Stimulated activated CD4-positive, alpha-beta T cell treated with anti-CD3 and anti-CD28 coated beads, TNF-alpha, amount 100 ng/mL, for 4 hours (primary cell): Measurements from ENCODE around the gene GPR146.
A peak's percentile ranks its signal among the peaks of the same experiment; 100 is the strongest.

ENCODE experiments used
- DNase-seq, 3 experiments: peaks; one replicate each; pipeline ENCODE4 v3.0.0-alpha.2; 2020; ENCODE audit warnings: low read depth in 3 of 3

GPR146 gene

GRCh38 chr7:1043552-1044188 is 676 bp upstream of the GPR146 start:
- DNase-seq, result no peak

- no peak for DNase-seq
Observed at GRCh38 chr7:1045069-1046063, 1.0 kb downstream of the GPR146 start.

GRCh38 chr7:1046722-1047679 is 2.7 kb downstream of the GPR146 start:
- peak in 1 of 3 experiments; percentile 20 for DNase-seq

- no peak for DNase-seq
Observed at GRCh38 chr7:1049006-1049741, 4.8 kb downstream of the GPR146 start.

- DNase-seq, result no peak
Observed at GRCh38 chr7:1049801-1050200, 5.5 kb downstream of the GPR146 start.

- no peak for DNase-seq
Observed at GRCh38 chr7:1050254-1050906, 6.0 kb downstream of the GPR146 start.

- no peak for DNase-seq
Observed at GRCh38 chr7:1050956-1051690, 6.8 kb downstream of the GPR146 start.

- DNase-seq, result no peak
Observed at GRCh38 chr7:1052031-1052818, 7.9 kb downstream of the GPR146 start.

- no peak for DNase-seq
Observed at GRCh38 chr7:1053002-1053411, 8.7 kb downstream of the GPR146 start.

GRCh38 chr7:1053816-1054370 is 9.5 kb downstream of the GPR146 start:
- DNase-seq, result no peak

- DNase-seq, result no peak
Observed at GRCh38 chr7:1054438-1054837, 10.1 kb downstream of the GPR146 start.

- DNase-seq, result peak in 2 of 3 experiments; percentile 25 to 26
Observed at GRCh38 chr7:1054861-1055450, 10.6 kb downstream of the GPR146 start.

GRCh38 chr7:1055491-1055955 is 11.2 kb downstream of the GPR146 start:
- no peak for DNase-seq

GRCh38 chr7:1055956-1056784 is 11.8 kb downstream of the GPR146 start:
- DNase-seq, result no peak

GRCh38 chr7:1056785-1057410 is 12.6 kb downstream of the GPR146 start:
- no peak for DNase-seq

- DNase-seq, result no peak
Observed at GRCh38 chr7:1057416-1058291, 13.3 kb downstream of the GPR146 start.
